Forelimb muscle (tissue), 1 donor: Measurements from ENCODE around the gene LANCL2. TPM values are rescaled to one million over a fixed set of nuclear protein-coding genes. Genes with fewer than 3 reads are reported as not detected.
"Not testable (repeated sequence)": the region's sequence is repeated elsewhere in the genome, so short reads cannot be mapped to it uniquely, and the experiment has no call there.

ENCODE experiments used
- DNase-seq: peaks from one replicate; pipeline ENCODE4 v3.0.0-alpha.2; 2013; ENCODE audit warnings: low read depth
- polyA plus RNA-seq: library from polyadenylated mRNA; unstranded; fragments of 120-200 nt; gene quantifications from one replicate; pipeline ENCODE4 v1.2.1, GENCODE V29; 2013; ENCODE audit not compliant: insufficient read length

Gene LANCL2
- polyA plus RNA-seq, 1 donor = 18.5 TPM

GRCh38 chr7:55405856-55406541 lies 40.9 kb downstream of the LANCL2 start:
- no peak for DNase-seq

DNA sequence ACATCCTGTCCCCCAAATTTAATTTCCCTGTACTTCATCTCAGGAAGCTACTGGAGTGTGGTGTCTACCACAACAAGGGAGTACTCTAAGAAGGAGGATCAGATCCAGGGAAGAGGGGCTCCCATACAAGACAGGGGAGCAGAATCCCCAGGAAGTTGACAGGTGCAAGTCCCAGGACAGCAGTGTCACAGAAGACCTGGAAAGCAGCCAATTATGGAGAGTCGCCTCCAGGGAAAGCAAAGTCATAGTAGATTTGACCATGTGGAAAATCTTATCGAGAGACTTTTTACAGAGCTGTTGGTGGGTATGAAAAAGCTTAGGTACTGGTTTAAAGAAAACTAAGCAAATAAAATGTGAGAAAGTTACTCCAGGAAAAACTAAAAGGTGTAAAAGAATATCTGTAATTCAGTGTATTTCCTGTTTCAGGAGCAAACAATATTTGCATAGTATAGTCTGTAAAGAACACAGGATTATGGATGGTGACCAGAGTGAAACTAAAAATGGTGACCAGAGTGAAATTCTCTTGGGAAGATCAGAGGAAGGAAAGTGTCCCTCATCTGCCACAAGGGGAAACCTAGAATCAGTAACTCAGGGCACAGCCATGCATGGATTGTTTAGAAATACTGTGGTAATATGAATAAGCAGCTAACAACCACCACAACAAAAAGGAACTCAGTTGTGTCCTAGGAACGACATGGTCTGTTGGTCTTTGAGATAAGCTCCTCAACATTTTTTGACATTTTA lies 44.5 kb downstream of the LANCL2 start:
- DNase-seq = no peak

DNA sequence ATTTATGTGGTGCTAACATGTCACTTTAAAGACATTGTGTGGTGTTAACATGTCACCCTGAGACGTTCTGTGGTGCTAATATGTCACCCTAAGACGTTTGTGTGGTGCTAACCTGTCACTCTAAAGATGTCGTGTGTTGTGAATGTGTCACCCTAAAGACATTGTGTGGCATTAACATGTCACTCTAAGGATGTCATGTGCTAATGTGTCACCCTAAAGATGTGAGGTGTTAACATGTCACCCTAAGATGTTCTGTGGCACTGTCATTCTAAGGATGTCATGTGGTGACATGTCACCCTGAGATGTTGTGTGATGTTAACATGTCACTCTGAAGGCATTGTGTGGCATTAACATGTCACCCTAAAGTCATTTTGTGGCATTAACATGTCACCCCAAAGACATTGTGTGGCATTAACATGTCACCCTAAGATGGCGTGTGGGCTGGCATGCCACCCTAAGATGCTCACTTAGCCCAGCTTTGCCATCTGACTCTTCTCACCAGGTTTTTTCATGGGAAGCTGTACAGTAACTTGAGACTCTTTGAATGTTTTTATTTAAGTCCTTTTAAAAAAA lies 45.6 kb downstream of the LANCL2 start:
- no peak for DNase-seq

- no peak for DNase-seq
Observed at GRCh38 chr7:55411844-55412243, 46.7 kb downstream of the LANCL2 start.

DNA sequence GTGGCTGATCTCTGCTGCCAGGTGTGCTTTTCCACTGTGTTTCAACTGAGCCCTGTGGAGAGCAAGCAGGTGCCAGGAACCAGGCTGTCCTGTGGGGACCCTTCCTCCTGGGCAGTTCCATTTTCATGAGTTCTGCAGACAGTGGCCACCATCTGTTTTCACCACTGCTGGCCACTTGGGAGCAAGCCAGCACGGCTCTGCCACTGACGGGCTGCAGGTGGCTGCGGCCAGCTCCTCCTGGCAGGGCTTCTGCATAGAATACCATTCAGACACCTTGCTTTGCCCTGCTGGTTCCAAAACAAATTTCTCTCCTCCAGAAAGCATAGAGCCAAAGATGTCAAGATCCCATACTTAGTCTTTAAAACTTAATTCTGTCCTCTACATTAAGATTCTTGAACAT lies 48.3 kb downstream of the LANCL2 start:
- DNase-seq = no peak

- DNase-seq = no peak
Observed at GRCh38 chr7:55415173-55415778, 50.1 kb downstream of the LANCL2 start.

- DNase-seq = not testable (repeated sequence)
Observed at GRCh38 chr7:55417456-55417855, 52.3 kb downstream of the LANCL2 start.

DNA sequence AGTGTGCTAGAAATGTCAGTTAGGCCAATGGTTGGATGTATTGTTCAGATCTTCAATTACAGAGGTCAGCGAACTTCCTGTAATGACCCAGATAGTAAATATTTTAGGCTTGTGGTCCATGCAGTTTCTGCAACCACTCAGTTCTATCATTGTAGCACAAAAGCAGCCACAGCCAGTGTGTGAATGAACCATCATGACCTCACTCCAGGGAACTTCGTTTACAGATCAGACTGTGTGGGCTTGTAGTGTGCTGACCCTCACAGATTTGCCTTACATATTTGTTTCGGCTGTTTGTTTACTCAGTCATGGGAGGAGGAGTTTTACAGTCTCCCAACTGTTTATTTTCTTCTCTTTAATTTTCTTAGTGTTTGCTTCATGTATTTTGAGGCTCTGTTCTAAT lies 55.4 kb downstream of the LANCL2 start:
- DNase-seq = no peak

GRCh38 chr7:55423277-55423711 lies 58.2 kb downstream of the LANCL2 start:
- DNase-seq = no peak

GRCh38 chr7:55423891-55424290 lies 58.8 kb downstream of the LANCL2 start:
- DNase-seq = no peak

DNA sequence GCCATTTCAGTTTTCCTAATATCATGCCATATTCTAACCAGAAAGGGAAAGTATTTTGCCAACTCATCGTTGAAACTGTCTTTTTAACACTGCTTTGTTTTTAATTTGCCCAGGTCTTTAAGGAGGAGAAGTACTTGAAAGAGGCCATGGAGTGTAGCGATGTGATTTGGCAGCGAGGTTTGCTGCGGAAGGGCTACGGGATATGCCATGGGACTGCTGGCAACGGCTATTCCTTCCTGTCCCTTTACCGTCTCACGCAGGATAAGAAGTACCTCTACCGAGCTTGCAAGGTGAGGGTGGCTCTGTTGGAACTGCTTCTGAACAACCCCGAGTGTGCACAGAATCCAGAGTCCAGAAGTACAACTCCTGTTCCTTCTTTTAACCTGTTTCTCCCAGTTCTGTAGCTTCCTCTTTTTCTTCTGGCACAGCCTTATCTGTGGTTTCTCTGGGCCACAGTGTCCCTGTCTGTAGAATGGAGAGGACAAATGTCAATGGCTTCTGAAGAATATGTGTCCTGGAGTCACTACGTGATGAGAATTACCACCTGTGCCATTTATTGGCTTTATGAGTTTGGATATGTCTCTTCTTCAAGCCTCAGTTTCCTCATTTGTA lies 60.1 kb downstream of the LANCL2 start:
- DNase-seq = no peak

- no peak for DNase-seq
Observed at GRCh38 chr7:55426676-55427075, 61.5 kb downstream of the LANCL2 start.

DNA sequence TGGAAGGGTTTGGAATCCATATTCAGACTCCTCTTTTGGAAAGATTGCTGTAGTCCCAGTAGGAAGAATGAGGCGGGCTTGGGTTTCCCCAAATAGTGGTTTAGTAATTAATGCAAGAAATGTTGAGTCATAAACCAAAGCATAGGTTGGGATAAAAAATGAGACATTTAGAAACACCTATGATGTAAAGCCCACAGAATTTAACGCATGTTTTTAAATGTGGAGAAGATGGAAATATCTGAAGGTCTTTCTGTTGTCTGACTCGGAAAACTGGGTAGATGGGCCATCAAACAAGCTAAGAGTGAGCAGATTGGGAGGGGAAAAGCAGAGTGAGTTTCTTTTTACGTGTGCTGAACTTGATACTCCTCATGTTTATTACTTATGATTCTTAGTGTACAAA lies 62.2 kb downstream of the LANCL2 start:
- DNase-seq = no peak

DNA sequence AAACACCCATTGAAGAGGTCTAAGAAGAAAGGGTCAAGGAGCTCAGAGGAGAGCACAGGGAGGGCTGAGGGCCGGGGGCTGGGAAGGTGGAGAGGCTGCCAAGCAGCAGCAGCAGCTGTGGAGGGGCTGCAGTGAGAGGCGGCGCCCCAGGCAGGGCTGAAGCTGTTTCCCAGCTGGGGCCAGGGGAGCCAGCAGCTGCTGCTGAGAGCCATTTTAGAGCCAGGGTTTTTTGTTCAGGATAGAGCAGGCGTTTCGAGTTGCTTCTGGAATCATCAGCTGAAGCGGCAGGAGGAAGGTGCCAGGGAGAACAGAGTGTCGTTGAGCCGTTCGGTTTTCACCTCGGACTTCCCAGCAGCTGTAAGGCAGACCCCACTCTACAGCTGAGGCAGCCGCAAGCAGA lies 62.7 kb downstream of the LANCL2 start:
- peak; percentile 31 for DNase-seq

- DNase-seq = no peak
Observed at GRCh38 chr7:55429835-55430499, 64.8 kb downstream of the LANCL2 start.

DNA sequence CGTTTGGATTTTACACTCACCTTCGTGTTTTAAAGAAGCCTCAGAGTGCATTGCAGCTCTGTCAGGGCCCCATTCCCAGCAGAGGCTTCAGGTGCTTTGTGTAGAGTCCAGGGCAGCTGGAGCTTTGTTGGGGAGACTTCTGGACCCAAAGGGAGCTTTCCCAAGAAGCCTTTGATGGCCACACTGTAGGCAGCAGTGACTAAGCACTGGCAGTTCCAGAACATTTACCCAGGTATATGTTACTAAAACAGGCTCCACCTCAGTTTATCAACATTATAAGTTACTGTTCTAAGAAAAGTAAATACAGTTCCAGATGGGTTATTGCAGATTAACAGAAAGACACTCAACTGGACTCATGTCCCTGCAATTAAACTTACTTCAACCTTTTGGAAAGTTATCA lies 66.8 kb downstream of the LANCL2 start:
- DNase-seq = no peak

GRCh38 chr7:55432506-55432905 lies 67.4 kb downstream of the LANCL2 start:
- DNase-seq = no peak

DNA sequence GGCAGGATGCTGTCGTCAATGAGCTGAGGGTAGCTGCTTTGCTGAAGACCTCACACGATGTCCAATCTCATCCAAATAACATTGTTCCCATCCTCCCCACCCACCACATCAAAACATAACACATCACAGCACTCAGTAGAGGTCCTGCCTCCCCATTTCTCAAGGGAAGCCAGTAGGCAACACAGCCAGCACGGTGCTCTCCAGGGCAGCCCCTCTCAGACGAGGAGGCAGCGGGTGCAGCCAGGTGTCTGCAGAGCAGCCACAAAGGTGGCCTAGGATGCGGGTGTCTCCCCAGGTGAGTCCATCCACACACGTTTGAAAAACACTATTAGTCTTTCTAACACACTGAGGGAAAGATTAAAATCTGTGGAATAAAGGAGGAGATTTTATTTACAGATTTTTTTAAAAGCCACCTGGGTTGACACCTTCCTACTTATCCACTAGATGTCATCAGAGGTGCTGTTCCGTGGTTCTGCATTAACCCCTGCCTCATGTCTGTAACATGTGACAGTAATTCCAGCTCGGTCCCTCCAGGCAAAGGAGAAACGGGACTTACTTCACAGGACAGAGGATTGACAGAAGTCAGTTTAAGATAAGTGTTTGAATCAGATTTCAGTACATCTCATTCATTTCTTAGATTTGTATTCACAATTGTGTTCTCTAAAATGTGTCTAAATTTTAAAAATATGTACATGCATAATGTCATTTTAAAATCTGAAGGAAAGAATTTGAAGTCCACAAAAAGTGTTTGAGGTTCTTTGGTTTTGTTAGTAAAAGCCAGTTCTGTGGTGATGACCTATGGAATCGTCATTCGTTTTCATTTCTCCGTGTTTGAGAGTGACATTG lies 68.0 kb downstream of the LANCL2 start:
- DNase-seq = no peak

- no peak for DNase-seq
Observed at GRCh38 chr7:55435466-55435865, 70.3 kb downstream of the LANCL2 start.

DNA sequence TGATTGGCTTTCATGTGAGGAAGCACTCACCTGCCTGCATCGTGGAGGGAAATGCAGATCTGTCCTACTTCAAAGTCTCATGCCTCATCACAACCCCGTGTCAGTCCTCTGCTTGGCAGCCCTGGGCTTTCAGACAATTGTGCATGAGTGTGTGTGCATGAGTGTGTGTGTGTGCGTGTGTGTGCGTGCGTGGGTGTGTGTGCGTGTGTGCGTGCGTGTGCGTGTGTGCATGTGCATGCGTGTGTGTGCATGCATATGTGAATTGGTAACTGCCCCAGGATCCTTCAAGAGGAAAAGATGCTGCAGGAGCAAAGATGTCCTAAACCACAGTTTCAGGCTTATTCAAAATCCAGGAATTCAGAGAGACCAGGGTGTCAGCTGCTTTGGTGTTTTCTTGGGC lies 71.3 kb downstream of the LANCL2 start:
- DNase-seq = no peak

- no peak for DNase-seq
Observed at GRCh38 chr7:55437375-55437774, 72.2 kb downstream of the LANCL2 start.
